Testis (tissue), 2 donors: ENCODE measurements around the gene BLVRA.

ENCODE experiments used
- CTCF ChIP-seq, 3 experiments: fragments of 450-650 bp in 2 of 3; fragments of 200-600 bp in 1 of 3; sonication (generic) in 1 of 3; IDR thresholded peaks; one replicate each; pipeline ENCODE4 v1.5.1; 2016 to 2019; ENCODE audit warnings: antibody characterized with exemption in 3 of 3, mild to moderate bottlenecking in 2 of 3, moderate library complexity in 1 of 3
- POLR2A ChIP-seq: fragments of 450-650 bp; IDR thresholded peaks from one replicate; pipeline ENCODE4 v1.6.1; 2017; ENCODE audit warnings: antibody characterized with exemption, mild to moderate bottlenecking, moderate library complexity

- TF ChIP-seq CTCF (IDR thresholded peaks at IDR 0.05) (no peak), POLR2A (no peak)
Observed at GRCh38 chr7:43763183-43763582, 4.7 kb downstream of the BLVRA start.
